Esophagus muscularis mucosa (tissue), 4 donors: ENCODE results near the gene HNRNPUL2.

ENCODE experiments used
- CTCF ChIP-seq, 3 experiments: fragments of 200-600 bp in 2 of 3; fragments of 450-650 bp in 1 of 3; sonication (generic) in 2 of 3; IDR thresholded peaks; one replicate each; pipeline ENCODE4 v1.5.1; 2017 to 2019; ENCODE audit warnings: antibody characterized with exemption in 3 of 3, mild to moderate bottlenecking in 2 of 3, moderate library complexity in 1 of 3
- EP300 ChIP-seq: sonication (generic); formaldehyde crosslinking; IDR thresholded peaks from one replicate; pipeline ENCODE4 v1.6.1; 2017; ENCODE audit warnings: antibody characterized with exemption
- POLR2AphosphoS5 ChIP-seq, 2 donors: sonication (generic); formaldehyde crosslinking; IDR thresholded peaks; one replicate each; pipeline ENCODE4 v1.6.1; 2017; ENCODE audit warnings: antibody characterized with exemption in 2 of 2

- TF ChIP-seq CTCF (IDR thresholded peaks at IDR 0.05) (no peak), POLR2AphosphoS5 (IDR thresholded peaks at IDR 0.05) (no peak), EP300 (no peak)
These were observed 5.3 kb downstream of the HNRNPUL2 start for GRCh38 chr11:62721994-62722393.
